Upper lobe of left lung (tissue), 6 donors: ENCODE results near the gene DNAJC4. TPM values are rescaled to one million over a fixed set of nuclear protein-coding genes. Genes with fewer than 3 reads are reported as not detected.

Source experiments
- ATAC-seq, 2 donors: fragments of 200-7000 bp; cut with Tn5 transposase; one replicate each; pipeline ENCODE4 v1.9.1; 2022; ENCODE audit warnings: mild to moderate bottlenecking in 2 of 2, moderate library complexity in 2 of 2; ENCODE audit not compliant: low FRiP score in 2 of 2
- DNase-seq, 2 donors: peaks; one replicate each; pipeline ENCODE4 v3.0.0-alpha.2; 2019 to 2020
- H3K27ac ChIP-seq, 4 donors: fragments of 200-600 bp; sonication (generic); one replicate each; pipeline ENCODE4 v1.5.1; 2016 to 2019
- H3K27me3 ChIP-seq, 4 donors: fragments of 200-600 bp; sonication (generic); one replicate each; pipeline ENCODE4 v1.5.1; 2017 to 2019
- H3K36me3 ChIP-seq, 4 donors: fragments of 200-600 bp; sonication (generic); one replicate each; pipeline ENCODE4 v1.5.1; 2016 to 2019
- H3K4me1 ChIP-seq, 4 donors: fragments of 200-600 bp; sonication (generic); one replicate each; pipeline ENCODE4 v1.5.1; 2018 to 2019
- H3K4me3 ChIP-seq, 4 donors: fragments of 200-600 bp; sonication (generic); one replicate each; pipeline ENCODE4 v1.5.1; 2017 to 2019; ENCODE audit warnings: mild to moderate bottlenecking in 2 of 4, moderate library complexity in 1 of 4
- H3K9me3 ChIP-seq, 4 donors: fragments of 200-600 bp; sonication (generic); one replicate each; pipeline ENCODE4 v1.5.1; 2018 to 2019
- CTCF ChIP-seq, 6 experiments: fragments of 450-650 bp in 4 of 6; fragments of 200-600 bp in 2 of 6; sonication (generic) in 2 of 6; IDR thresholded peaks; one replicate each; pipeline ENCODE4 v1.5.1; 2016 to 2019; ENCODE audit warnings: antibody characterized with exemption in 6 of 6
- EP300 ChIP-seq, 4 donors: sonication (generic); formaldehyde crosslinking; IDR thresholded peaks; one replicate each; pipeline ENCODE4 v1.5.1; 2017; ENCODE audit warnings: antibody characterized with exemption in 4 of 4, control low read depth in 2 of 4
- POLR2A ChIP-seq, 4 donors: fragments of 450-650 bp; IDR thresholded peaks; one replicate each; pipeline ENCODE4 v1.5.1; 2016 to 2017; ENCODE audit warnings: antibody characterized with exemption in 4 of 4, mild to moderate bottlenecking in 2 of 4
- POLR2AphosphoS5 ChIP-seq, 2 donors: sonication (generic); formaldehyde crosslinking; IDR thresholded peaks; one replicate each; pipeline ENCODE4 v1.5.1; 2017; ENCODE audit warnings: antibody characterized with exemption in 2 of 2
- WGBS, 2 donors: methylation state at CpG; one replicate each; pipeline ENCODE4 v1.1.5; 2017 to 2018; 5-methylcytosine and 5-hydroxymethylcytosine counted together
- total RNA-seq, 6 donors: library from RNA; depleted of rRNA in 4 of 6; stranded (reverse); fragments of >200 nt in 4 of 6; gene quantifications; one replicate each; pipeline versions ENCODE4 v1.1.0 to v1.2.1, GENCODE V29; 2016 to 2021
- donor health status: DM: no; HTN: no; CAD: no; lungs with moderate emphysema.
- donor health status: DM: no; HTN: yes; CAD: no; lungs with severe emphysema.

DNAJC4 gene
- 10 to 100 TPM; 25.0 to 52.0 (median 39.2) TPM for total RNA-seq

- Histone ChIP-seq H3K9me3 (no peaks in the 10 kb centered on the region), H3K36me3 (no peaks in the 10 kb centered on the region), H3K4me3 (peak within 1 kb of the TSS; percentile 31 to 93 (median 72)), H3K27ac (peak within 1 kb of the TSS; percentile 87 to 96 (median 90)), H3K4me1 (peaks cover 52 to 73% (median 60%) of the 10 kb centered on the region in 4 donors), H3K27me3 (no peaks in the 10 kb centered on the region)
- peak in 1 of 6 experiments; percentile 4 for TF ChIP-seq CTCF (IDR thresholded peaks at IDR 0.05)
- TF ChIP-seq POLR2AphosphoS5 (IDR thresholded peaks at IDR 0.05), result peak; percentile 41 to 61
- TF ChIP-seq POLR2A (IDR thresholded peaks at IDR 0.05), result peak in 2 of 4 donors; percentile 49 to 63
- TF ChIP-seq EP300 (IDR thresholded peaks at IDR 0.05), result no peak
- peak; percentile 78 to 80 for ATAC-seq
- DNase-seq, result peak; percentile 94 to 98
- 1% methylated on average over 27 to 62 of the region's 62 CpGs for whole genome bisulfite sequencing, 2 donors
These were observed at the start of gene DNAJC4 for GRCh38 chr11:64230171-64230984. Gene DNAJC4 (plus strand): TSS chr11:64230548. CDS start chr11:64230855, 307 bp downstream.

GRCh38 chr11:64180891-64181290, 49.5 kb upstream of the DNAJC4 start:
- Histone ChIP-seq H3K9me3 (no peaks in the 10 kb centered on the region), H3K36me3 (no peaks in the 10 kb centered on the region), H3K27me3 (no peaks in the 10 kb centered on the region), H3K4me3 (no peak overlapping the region), H3K27ac (peak overlapping the region; percentile 26 to 80 (median 66)), H3K4me1 (peaks cover 25 to 38% (median 32%) of the 10 kb centered on the region in 4 donors)
- 71 to 76% methylated on average over 5 of the region's 5 CpGs for WGBS, 2 donors
- DNase-seq, result no peak
- ATAC-seq, result no peak
- TF ChIP-seq CTCF (IDR thresholded peaks at IDR 0.05), result no peak
- TF ChIP-seq EP300 (IDR thresholded peaks at IDR 0.05), result no peak
- TF ChIP-seq POLR2AphosphoS5 (IDR thresholded peaks at IDR 0.05), result no peak
- no peak for TF ChIP-seq POLR2A (IDR thresholded peaks at IDR 0.05)

GRCh38 chr11:64181506-64182411, 48.6 kb upstream of the DNAJC4 start:
- Histone ChIP-seq H3K27ac (peak overlapping the region; percentile 26 to 80 (median 66)), H3K4me3 (peak overlapping the region in 1 of 4 donors; percentile 25), H3K9me3 (no peaks in the 10 kb centered on the region), H3K27me3 (no peaks in the 10 kb centered on the region), H3K4me1 (peaks cover 25 to 38% (median 32%) of the 10 kb centered on the region in 4 donors), H3K36me3 (no peaks in the 10 kb centered on the region)
- TF ChIP-seq POLR2AphosphoS5 (IDR thresholded peaks at IDR 0.05) (peak; percentile 45 to 96), EP300 (IDR thresholded peaks at IDR 0.05) (no peak), POLR2A (IDR thresholded peaks at IDR 0.05) (peak in 3 of 4 donors; percentile 58 to 83 (median 62)), CTCF (IDR thresholded peaks at IDR 0.05) (no peak)
- WGBS, 2 donors, result 49 to 53% methylated on average over 15 to 16 of the region's 17 CpGs
- DNase-seq (peak; percentile 88 to 97), ATAC-seq (peak; percentile 64 to 75)

- Histone ChIP-seq H3K9me3 (no peaks in the 10 kb centered on the region), H3K4me1 (peaks cover 32 to 38% (median 35%) of the 10 kb centered on the region in 4 donors), H3K4me3 (no peak overlapping the region), H3K36me3 (peaks cover 0 to 2% (median 0%) of the 10 kb centered on the region in 4 donors), H3K27me3 (no peaks in the 10 kb centered on the region), H3K27ac (peak overlapping the region in 3 of 4 donors; percentile 8 to 99 (median 24))
- no peak for DNase-seq
- no peak for TF ChIP-seq POLR2A (IDR thresholded peaks at IDR 0.05)
- TF ChIP-seq EP300 (IDR thresholded peaks at IDR 0.05), result no peak
- TF ChIP-seq CTCF (IDR thresholded peaks at IDR 0.05), result no peak
- no peak for TF ChIP-seq POLR2AphosphoS5 (IDR thresholded peaks at IDR 0.05)
- 87 to 92% methylated on average over 7 of the region's 7 CpGs for WGBS, 2 donors
- ATAC-seq, result no peak
These were observed 46.5 kb upstream of the DNAJC4 start for GRCh38 chr11:64183890-64184289.
